Thyroid gland (tissue), 4 donors: ENCODE data around the gene RFX3. TPM values are rescaled to one million over a fixed set of nuclear protein-coding genes. Genes with fewer than 3 reads are reported as not detected.

Experiments
- DNase-seq, 2 donors: peaks; one replicate each; pipeline ENCODE4 v3.0.0-alpha.2; 2019
- H3K27ac ChIP-seq, 3 donors: fragments of 200-600 bp; sonication (generic); 1 replicate in 2 of 3; 2 replicates in 1 of 3; pipeline ENCODE4 v1.5.1; 2016 to 2019; ENCODE audit warnings: mild to moderate bottlenecking in 1 of 3, moderate library complexity in 1 of 3
- H3K27me3 ChIP-seq: fragments of 200-600 bp; sonication (generic); one replicate; pipeline ENCODE4 v1.5.1; 2019
- H3K36me3 ChIP-seq, 2 donors: fragments of 200-600 bp; sonication (generic); one replicate each; pipeline ENCODE4 v1.5.1; 2016 to 2019
- H3K4me1 ChIP-seq, 2 donors: fragments of 200-600 bp; sonication (generic); one replicate each; pipeline ENCODE4 v1.5.1; 2017 to 2019
- H3K4me3 ChIP-seq, 3 donors: fragments of 200-600 bp; sonication (generic); replicated peaks in 1 of 3; 1 replicate in 2 of 3; 2 replicates in 1 of 3; pipeline ENCODE4 v1.5.1; 2016; ENCODE audit warnings: mild to moderate bottlenecking in 1 of 3
- H3K9me3 ChIP-seq: fragments of 200-600 bp; sonication (generic); one replicate; pipeline ENCODE4 v1.5.1; 2017
- CTCF ChIP-seq, 6 experiments: fragments of 200-600 bp in 3 of 6; fragments of 450-650 bp in 3 of 6; sonication (generic) in 3 of 6; IDR thresholded peaks; one replicate each; pipeline ENCODE4 v1.5.1; 2016 to 2019; ENCODE audit warnings: antibody characterized with exemption in 6 of 6, mild to moderate bottlenecking in 2 of 6, inconsistent platforms in 1 of 6, moderate library complexity in 1 of 6
- POLR2A ChIP-seq, 2 donors: fragments of 450-650 bp; IDR thresholded peaks; one replicate each; pipeline ENCODE4 v1.6.1; 2017; ENCODE audit warnings: antibody characterized with exemption in 2 of 2, mild to moderate bottlenecking in 2 of 2, moderate library complexity in 1 of 2
- WGBS, 2 donors: methylation state at CpG; one replicate each; pipeline ENCODE4 v1.1.5; 2017; 5-methylcytosine and 5-hydroxymethylcytosine counted together
- intact Hi-C: fragments of 100-400 bp; cut with DNase I; formaldehyde crosslinking; loops from one replicate; pipeline ENCODE4 v1.15.1; 2023
- total RNA-seq, 4 donors: library from RNA; depleted of rRNA; stranded (reverse); fragments of >200 nt; gene quantifications; one replicate each; pipeline ENCODE4 v1.2.3, GENCODE V29; 2016

RFX3 gene
- total RNA-seq, 4 donors from 2014 or later, result 8.8 to 16.7 (median 12.3) TPM

DNA sequence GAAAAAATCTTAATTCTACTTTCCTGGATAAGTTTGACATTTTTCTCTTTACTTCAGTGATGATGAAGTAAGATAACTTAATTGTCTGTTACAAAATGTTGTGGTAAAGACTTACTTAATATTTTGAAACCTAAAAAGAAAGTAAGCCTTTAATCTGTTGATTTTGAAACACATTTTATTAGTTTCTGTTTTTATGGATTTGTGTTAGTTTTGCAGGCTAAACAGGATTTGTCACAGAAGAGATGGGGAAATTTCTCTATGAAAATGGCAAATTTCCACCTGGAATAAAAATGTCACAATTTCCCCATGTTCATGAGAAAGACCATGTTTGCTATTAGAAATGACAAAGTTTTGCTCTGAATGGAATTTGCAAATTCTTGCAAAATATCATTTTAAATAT lies 237.1 kb downstream of the RFX3 start:
- Histone ChIP-seq H3K4me3 (no peak overlapping the region), H3K4me1 (no peaks in the 10 kb centered on the region), H3K27me3 (no peaks in the 10 kb centered on the region), H3K36me3 (no peaks in the 10 kb centered on the region), H3K27ac (no peak overlapping the region), H3K9me3 (no peaks in the 10 kb centered on the region)
- intact Hi-C loops, result no loop called here
- no peak for TF ChIP-seq CTCF (IDR thresholded peaks at IDR 0.05)
- TF ChIP-seq POLR2A (IDR thresholded peaks at IDR 0.05), result no peak
- no peak for DNase-seq

GRCh38 chr9:3285365-3286161 lies 240.2 kb downstream of the RFX3 start:
- 91 to 97% methylated on average over 1 of the region's 1 CpG for WGBS, 2 donors
- intact Hi-C loops, result no loop called here

DNA sequence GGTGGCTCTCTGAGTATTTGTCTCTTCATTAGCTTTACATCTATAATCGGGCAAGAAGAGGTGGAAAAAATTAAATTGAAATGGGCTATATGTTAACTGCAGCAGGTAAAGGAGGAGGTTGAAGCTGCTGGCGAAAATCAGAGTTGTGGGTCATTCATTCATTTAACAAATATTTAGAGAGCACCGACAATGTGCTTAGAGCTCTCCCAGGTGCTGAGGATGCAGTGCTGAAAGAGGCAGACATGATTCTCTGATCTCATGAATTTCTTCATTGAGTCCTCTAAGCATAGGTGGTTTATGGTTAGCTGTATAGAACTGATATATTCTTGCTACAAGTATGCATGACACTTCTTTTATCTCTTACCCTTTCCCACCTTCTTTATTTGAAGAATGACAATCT lies 243.4 kb downstream of the RFX3 start:
- intact Hi-C loops, result no loop called here
- 93 to 95% methylated on average over 3 of the region's 3 CpGs for WGBS, 2 donors
- H3K4me3 ChIP-seq, result no peak overlapping the region
- no peaks in the 10 kb centered on the region for H3K4me1 ChIP-seq
- no peak for DNase-seq
- H3K36me3 ChIP-seq, result no peaks in the 10 kb centered on the region
- no peak overlapping the region for H3K27ac ChIP-seq
- no peak for TF ChIP-seq CTCF (IDR thresholded peaks at IDR 0.05)
- no peak for TF ChIP-seq POLR2A (IDR thresholded peaks at IDR 0.05)
- no peaks in the 10 kb centered on the region for H3K9me3 ChIP-seq
- H3K27me3 ChIP-seq, result no peaks in the 10 kb centered on the region

More at GRCh38 chr9:3285365-3286161, 240.2 kb downstream of the RFX3 start:
- Histone ChIP-seq H3K4me1 (no peaks in the 10 kb centered on the region), H3K36me3 (no peaks in the 10 kb centered on the region), H3K27ac (no peak overlapping the region), H3K4me3 (no peak overlapping the region), H3K27me3 (no peaks in the 10 kb centered on the region), H3K9me3 (no peaks in the 10 kb centered on the region)
- no peak for TF ChIP-seq POLR2A (IDR thresholded peaks at IDR 0.05)
- no peak for TF ChIP-seq CTCF (IDR thresholded peaks at IDR 0.05)
- DNase-seq, result no peak

GRCh38 chr9:3281399-3281798 lies 244.4 kb downstream of the RFX3 start:
- TF ChIP-seq CTCF (IDR thresholded peaks at IDR 0.05) (no peak), POLR2A (IDR thresholded peaks at IDR 0.05) (no peak)
- no peaks in the 10 kb centered on the region for H3K4me1 ChIP-seq
- no peaks in the 10 kb centered on the region for H3K36me3 ChIP-seq
- H3K9me3 ChIP-seq, result no peaks in the 10 kb centered on the region
- H3K27ac ChIP-seq, result no peak overlapping the region
- no peak overlapping the region for H3K4me3 ChIP-seq
- intact Hi-C loops, result no loop called here
- DNase-seq, result no peak
- no peaks in the 10 kb centered on the region for H3K27me3 ChIP-seq

- Histone ChIP-seq H3K36me3 (no peaks in the 10 kb centered on the region), H3K27ac (no peak overlapping the region), H3K4me3 (no peak overlapping the region), H3K27me3 (no peaks in the 10 kb centered on the region), H3K9me3 (no peaks in the 10 kb centered on the region), H3K4me1 (no peaks in the 10 kb centered on the region)
- intact Hi-C loops, result no loop called here
- 94 to 95% methylated on average over 2 of the region's 2 CpGs for WGBS, 2 donors
- no peak for TF ChIP-seq POLR2A (IDR thresholded peaks at IDR 0.05)
- no peak for TF ChIP-seq CTCF (IDR thresholded peaks at IDR 0.05)
- no peak for DNase-seq
Observed at GRCh38 chr9:3277200-3277599, 248.6 kb downstream of the RFX3 start.
